Activated T-cell treated with anti-CD3 and anti-CD28 coated beads, Interleukin-2, amount 50 U/mL, for 72 hours (primary cell): ENCODE measurements around the gene FBXO38. TPM values are rescaled to one million over a fixed set of nuclear protein-coding genes. Genes with fewer than 3 reads are reported as not detected.

ENCODE experiments used
- ATAC-seq, 2 donors: fragments of 150-1000 bp; cut with Tn5 transposase; replicated peaks in 1 of 2; 2 replicates each; pipeline ENCODE4 v1.10.0; 2021; ENCODE audit warnings: moderate library complexity in 2 of 2, mild to moderate bottlenecking in 1 of 2
- DNase-seq, 2 donors: peaks; one replicate each; pipeline ENCODE4 v3.0.0; 2021 to 2022; ENCODE audit warnings: mixed read lengths in 1 of 2
- H3K27ac Mint-ChIP-seq: one replicate; pipeline ENCODE4 v1.8.0; 2022; ENCODE audit warnings: mild to moderate bottlenecking, moderate library complexity, mixed read lengths
- H3K27me3 Mint-ChIP-seq: one replicate; pipeline ENCODE4 v1.8.0; 2022; ENCODE audit warnings: low read depth, mixed read lengths
- H3K36me3 Mint-ChIP-seq, 2 donors: one replicate each; pipeline ENCODE4 v1.8.0; 2022; ENCODE audit warnings: mixed read lengths in 2 of 2, mild to moderate bottlenecking in 1 of 2; ENCODE audit not compliant: insufficient read depth in 2 of 2
- H3K4me1 Mint-ChIP-seq: one replicate; pipeline ENCODE4 v1.8.0; 2022; ENCODE audit warnings: low read depth, mixed read lengths
- H3K4me3 Mint-ChIP-seq, 2 donors: one replicate each; pipeline ENCODE4 v1.8.0; 2022; ENCODE audit warnings: mild to moderate bottlenecking in 2 of 2, mixed read lengths in 2 of 2, moderate library complexity in 2 of 2
- H3K9me3 Mint-ChIP-seq, 2 donors: one replicate each; pipeline ENCODE4 v1.8.0; 2022; ENCODE audit warnings: mixed read lengths in 2 of 2
- total RNA-seq, 2 donors: library from RNA; stranded (reverse); gene quantifications; one replicate each; pipeline ENCODE4 v1.2.3, GENCODE V29; 2022

The FBXO38 gene, protein sequence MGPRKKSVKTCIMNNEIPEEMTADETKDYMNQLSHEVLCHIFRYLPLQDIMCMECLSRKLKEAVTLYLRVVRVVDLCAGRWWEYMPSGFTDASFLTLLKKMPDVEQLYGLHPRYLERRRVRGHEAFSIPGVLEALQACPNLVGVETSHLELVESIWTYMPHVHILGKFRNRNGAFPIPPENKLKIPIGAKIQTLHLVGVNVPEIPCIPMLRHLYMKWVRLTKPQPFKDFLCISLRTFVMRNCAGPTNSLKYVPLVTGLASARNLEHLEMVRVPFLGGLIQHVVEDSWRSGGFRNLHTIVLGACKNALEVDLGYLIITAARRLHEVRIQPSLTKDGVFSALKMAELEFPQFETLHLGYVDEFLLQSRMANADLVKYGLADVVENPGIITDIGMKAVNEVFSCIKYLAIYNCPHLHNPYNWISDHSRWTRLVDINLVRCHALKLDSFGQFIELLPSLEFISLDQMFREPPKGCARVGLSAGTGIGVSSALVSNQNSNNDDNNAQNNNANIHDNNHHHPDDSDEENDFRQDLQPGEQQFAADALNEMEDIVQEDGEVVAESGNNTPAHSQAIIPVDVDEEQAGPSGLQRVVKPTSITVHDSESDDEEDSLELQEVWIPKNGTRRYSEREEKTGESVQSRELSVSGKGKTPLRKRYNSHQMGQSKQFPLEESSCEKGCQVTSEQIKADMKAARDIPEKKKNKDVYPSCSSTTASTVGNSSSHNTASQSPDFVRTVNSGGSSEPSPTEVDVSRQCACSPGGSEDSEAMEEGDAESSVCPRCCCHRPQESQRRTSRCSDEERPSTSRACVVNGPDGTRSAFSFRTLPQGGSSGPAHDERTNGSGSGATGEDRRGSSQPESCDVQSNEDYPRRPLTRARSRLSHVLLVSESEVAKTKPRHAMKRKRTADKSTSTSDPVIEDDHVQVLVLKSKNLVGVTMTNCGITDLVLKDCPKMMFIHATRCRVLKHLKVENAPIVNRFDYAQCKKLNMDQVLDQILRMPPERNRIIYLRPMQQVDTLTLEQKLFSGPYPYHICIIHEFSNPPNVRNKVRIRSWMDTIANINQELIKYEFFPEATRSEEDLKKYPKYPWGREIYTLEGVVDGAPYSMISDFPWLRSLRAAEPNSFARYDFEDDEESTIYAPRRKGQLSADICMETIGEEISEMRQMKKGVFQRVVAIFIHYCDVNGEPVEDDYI
- total RNA-seq, result 10 to 100 TPM; 62.8 to 68.5 TPM

DNA sequence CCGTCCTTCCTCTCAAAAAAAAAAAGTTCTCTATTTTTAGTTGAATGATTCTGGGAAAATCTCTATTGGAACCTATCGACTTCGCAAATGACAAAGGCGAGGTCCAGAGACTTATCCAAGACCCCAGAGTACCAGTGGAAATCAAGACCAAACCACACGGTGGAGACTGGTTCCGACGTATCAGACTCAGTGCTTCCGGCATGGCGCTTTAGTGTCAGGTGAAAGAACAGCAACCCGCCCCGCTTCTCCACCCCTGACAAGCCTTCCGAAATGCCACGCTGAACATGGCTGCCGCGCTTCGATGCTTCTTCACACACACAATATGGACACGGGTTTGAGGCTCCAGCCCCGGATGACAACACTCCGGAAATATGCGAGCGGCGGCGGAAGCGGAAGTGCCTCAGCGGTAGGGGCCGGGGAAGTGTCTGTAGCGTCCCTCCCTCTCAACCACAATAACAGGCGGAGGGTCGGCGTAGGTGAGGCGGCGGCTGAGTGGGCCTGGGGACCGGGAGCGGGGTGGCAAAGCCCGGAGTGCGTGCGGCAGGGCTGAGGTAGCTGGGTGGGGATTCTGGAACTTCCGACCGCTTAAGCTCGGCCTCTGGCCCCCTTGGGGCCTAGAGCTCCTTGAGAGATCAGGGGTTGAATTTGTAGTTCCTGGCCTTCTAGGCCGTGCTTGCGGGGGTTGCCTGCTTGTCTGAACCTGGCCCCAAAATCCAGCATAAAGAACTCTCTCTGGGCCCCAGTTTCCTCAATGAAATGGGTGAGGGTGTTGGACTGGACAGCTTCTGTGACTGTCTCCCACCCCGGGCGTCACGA, at the start of gene FBXO38:
Gene FBXO38, plus strand, starts transcription at position 395 of the 816 bp plus-strand sequence. CDS start 10,819 bp downstream, outside the sequence.
- Mint-ChIP-seq H3K9me3 (peaks cover 2% of the 10 kb centered on the region in 2 donors), H3K4me3 (peak within 1 kb of the TSS; percentile 97), H3K36me3 (peaks cover 10 to 13% of the 10 kb centered on the region in 2 donors), H3K27ac (peak within 1 kb of the TSS; percentile 99), H3K4me1 (peaks cover 61% of the 10 kb centered on the region), H3K27me3 (no peaks in the 10 kb centered on the region)
- DNase-seq (peak; percentile 94 to 97), ATAC-seq (peak; percentile 95 to 96)

DNA sequence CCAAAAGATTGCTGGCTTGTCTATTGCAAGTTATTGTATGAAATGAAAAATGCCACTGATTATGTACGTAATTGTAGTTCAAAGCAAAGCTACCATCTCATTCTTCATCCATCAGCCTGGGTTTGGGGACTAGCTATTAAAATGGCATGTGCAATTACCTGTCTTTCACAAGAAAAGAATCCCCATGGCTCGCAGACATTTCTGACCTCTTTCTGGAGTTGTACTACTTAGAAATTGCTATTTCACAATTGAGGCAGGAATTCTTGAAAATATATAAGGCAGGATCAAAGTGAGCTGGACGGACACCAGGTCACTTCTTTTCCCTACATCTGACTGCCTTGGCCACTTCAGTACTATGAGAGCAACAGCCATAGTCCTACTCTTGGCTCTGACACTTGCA, 48.5 kb upstream of the FBXO38 start, which contains the start of gene SPINK9:
Gene SPINK9, plus strand, starts transcription at position 301 of the 400 bp plus-strand sequence. Its CDS starts 55 bp downstream, at position 356.
- ATAC-seq, result no peak
- Mint-ChIP-seq H3K27ac (no peak within 1 kb of the TSS), H3K9me3 (peaks cover under 1 to 3% of the 10 kb centered on the region in 2 donors), H3K4me3 (no peak within 1 kb of the TSS), H3K4me1 (no peaks in the 10 kb centered on the region), H3K27me3 (no peaks in the 10 kb centered on the region), H3K36me3 (peaks cover under 1 to 4% of the 10 kb centered on the region in 2 donors)
- DNase-seq, result no peak

DNA sequence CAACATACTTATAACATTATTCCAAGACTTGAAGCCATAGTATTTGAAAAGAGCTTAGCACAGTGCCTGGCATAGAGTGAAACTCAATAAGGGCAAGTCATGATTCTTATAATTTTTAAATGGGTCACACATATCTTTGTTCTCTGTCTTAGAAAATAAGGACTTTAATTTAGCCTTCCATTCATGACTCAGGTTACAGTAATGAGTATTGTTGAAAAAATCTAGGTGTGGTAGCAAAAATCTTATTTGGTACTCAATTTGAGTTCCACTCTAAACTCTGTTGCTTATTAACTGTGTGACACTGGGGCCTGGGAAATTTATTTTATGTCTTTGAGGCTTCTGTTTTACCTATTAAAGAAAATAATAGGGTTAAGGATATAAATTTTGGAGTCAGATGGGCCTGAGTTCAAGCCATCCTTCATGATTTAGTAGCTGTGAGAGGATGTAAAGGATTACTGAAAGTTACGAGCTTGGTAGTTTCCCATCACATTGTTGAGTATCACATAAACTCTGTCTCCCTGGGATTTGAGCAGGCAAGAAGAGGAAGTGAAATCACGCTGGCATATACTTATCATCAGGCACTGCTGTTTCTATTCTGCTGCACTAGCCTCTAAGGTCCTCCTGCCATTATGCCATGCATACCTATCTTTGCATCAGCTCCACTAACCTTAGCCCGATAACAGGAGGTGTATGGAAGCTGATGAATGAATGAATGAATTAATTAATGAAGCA, 46.9 kb upstream of the FBXO38 start:
- Mint-ChIP-seq H3K27me3 (no peaks in the 10 kb centered on the region), H3K9me3 (no peaks in the 10 kb centered on the region), H3K4me1 (no peaks in the 10 kb centered on the region), H3K4me3 (no peak overlapping the region), H3K36me3 (no peaks in the 10 kb centered on the region), H3K27ac (no peak overlapping the region)
- ATAC-seq (no peak), DNase-seq (no peak)

DNA sequence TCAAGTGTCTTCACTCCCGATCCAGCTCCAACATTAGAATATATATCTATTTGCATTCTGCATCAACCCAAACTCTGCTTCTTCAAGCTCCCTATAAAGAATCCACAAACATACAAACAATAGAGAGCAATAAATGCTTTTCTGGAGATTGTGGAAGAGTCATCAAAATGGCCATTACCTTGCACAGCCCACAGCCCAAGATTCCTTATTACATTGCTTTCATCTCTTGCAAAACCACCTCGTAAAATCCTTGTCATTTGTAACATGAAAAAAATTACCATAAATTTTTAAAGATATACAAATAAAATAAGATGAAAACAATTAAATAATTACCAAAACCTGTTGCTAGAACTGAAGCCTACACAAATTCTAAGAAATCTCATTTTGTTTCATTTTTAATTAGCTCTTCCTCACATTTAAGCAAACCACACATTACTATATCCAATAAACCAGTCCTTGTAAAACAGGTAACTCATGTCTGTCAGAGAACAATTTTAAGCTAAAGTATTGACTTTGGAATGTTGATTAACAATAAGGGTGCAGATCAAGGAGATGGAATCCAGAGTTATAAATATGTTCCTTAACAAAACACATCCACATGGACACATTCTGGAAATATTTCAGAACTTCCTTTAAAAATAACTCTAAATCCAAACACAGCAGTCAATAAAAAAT, 41.2 kb upstream of the FBXO38 start:
- Mint-ChIP-seq H3K27ac (no peak overlapping the region), H3K4me3 (no peak overlapping the region), H3K9me3 (no peaks in the 10 kb centered on the region), H3K27me3 (no peaks in the 10 kb centered on the region), H3K4me1 (no peaks in the 10 kb centered on the region), H3K36me3 (no peaks in the 10 kb centered on the region)
- ATAC-seq (no peak), DNase-seq (no peak)

DNA sequence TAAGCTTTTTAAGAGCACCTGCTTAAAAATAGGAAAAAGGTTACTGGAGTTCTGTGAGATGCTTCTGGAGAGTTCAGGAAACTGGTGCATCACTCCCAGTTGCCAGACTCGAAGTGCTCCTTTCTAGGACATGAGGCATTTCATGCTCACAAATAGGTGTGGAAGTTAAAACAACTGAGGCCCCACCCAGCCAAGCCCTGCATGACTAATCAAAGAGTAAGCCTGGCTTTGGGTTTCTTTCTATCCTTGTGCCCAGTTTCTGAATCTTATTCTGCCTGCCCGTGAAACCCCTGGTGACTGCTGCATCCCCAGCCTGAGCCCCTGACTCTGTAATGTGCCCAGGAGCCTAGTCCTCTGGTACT, 40.7 kb upstream of the FBXO38 start:
- H3K4me3 Mint-ChIP-seq, result no peak overlapping the region

DNA sequence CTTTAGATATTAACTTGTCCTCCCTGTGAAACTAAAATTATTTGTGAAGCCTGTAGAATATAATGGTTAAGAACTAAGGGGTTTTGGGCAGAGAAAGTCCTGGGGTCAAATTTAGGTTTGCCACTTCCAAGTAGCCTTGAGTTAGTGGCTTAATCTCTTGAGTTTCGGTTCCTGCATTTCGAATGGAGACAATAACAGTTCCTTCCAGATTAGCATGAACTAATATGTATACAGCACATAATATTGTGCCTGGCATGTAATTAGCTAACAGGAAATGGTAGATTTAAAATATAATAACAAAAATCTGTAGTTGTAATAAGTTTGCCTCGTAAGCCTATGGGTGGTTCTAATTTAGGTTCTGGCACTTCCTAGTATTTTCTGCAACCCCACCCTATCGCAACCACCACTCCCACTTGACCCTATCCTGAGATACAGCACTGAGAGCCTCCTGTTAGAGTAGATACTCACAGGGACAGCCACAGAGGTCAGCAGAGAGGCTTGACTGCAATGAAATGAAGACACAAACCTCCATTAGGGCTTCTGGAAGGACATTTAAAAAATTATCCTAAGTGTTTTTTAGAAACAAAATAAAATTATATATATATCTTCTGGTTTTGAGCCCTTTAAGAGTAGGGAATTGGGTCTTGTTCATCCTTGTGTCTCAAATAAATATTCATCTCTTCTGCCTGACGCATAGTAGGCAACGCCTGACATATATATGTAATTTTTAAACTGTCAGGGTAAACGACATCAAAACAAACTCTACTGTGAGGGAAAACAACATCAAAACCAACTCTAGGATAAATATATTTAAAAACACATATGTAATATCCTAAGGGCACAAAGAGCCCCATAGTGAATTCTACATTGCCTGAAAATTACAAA, 39.9 kb upstream of the FBXO38 start:
- Mint-ChIP-seq H3K27ac (no peak overlapping the region), H3K4me3 (no peak overlapping the region), H3K9me3 (no peaks in the 10 kb centered on the region), H3K4me1 (no peaks in the 10 kb centered on the region), H3K27me3 (no peaks in the 10 kb centered on the region), H3K36me3 (no peaks in the 10 kb centered on the region)
- DNase-seq (no peak), ATAC-seq (no peak)

More for the DNA sequence above, 40.7 kb upstream of the FBXO38 start:
- Mint-ChIP-seq H3K4me1 (no peaks in the 10 kb centered on the region), H3K36me3 (no peaks in the 10 kb centered on the region), H3K27me3 (no peaks in the 10 kb centered on the region), H3K9me3 (no peaks in the 10 kb centered on the region), H3K27ac (no peak overlapping the region)
- ATAC-seq (no peak), DNase-seq (no peak)

DNA sequence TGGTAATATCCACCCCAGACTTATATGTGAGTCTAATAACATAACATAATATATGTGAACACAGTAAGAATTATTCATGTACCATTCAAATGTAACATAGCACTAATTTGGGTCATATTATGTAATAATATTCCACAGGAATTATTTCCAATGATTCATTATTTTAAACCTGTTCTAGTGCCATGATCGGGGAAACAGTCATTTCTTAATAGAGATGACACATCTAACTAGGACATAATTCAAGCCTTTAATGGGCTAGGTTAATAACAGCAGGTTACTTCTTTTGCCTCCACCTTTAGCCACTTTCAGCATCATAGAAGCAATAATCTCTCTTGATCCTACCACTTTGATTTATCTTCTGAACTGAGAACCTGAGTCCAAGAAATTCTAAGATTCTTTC, 36.1 kb upstream of the FBXO38 start:
- Mint-ChIP-seq H3K4me3 (no peak overlapping the region), H3K27me3 (no peaks in the 10 kb centered on the region), H3K4me1 (no peaks in the 10 kb centered on the region), H3K9me3 (peaks cover 0 to 2% of the 10 kb centered on the region in 2 donors), H3K36me3 (no peaks in the 10 kb centered on the region), H3K27ac (no peak overlapping the region)
- DNase-seq (no peak), ATAC-seq (no peak)

DNA sequence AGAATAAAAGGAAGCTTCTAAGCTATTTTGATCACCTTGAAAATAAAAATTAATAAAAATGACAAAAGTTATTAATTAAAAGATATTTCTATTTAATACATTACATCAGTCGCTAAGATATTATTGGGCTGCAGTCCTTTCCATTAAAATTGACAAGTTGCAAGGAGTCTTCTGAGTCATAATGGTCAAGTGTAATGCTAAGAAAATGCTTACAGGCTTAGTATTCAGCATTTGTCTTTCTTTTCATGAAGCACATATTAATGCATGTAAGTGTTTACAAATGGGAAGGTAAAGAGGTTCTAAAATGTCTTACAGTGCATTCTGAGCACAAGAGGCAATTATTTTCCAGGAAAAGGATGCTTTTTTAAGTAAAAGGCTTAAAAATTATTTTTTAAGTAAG, 31.1 kb upstream of the FBXO38 start:
- no peak overlapping the region for H3K4me3 Mint-ChIP-seq
- no peaks in the 10 kb centered on the region for H3K27me3 Mint-ChIP-seq
- no peaks in the 10 kb centered on the region for H3K36me3 Mint-ChIP-seq

DNA sequence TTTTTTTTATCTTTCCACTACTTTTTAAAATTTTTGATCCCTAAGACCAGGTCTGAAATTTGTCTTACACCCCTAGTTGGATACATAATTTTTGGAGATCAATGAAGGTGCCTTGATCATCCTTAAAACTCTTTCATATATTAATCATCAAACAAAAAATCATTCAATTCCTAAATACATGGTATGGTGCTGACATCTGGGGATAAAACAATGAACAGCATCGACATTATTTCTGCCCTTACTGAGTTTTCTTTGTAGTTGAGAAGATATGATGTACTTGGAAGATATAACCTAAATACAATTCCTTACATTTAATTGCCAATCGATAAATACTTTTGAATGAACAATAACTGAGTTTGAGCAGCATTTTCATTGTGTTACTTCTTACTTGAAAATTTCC, 30.1 kb upstream of the FBXO38 start:
- H3K27me3 Mint-ChIP-seq, result no peaks in the 10 kb centered on the region
- no peak for DNase-seq
- peaks cover 0 to 2% of the 10 kb centered on the region in 2 donors for H3K9me3 Mint-ChIP-seq
- ATAC-seq, result no peak
- no peak overlapping the region for H3K27ac Mint-ChIP-seq
- H3K36me3 Mint-ChIP-seq, result no peaks in the 10 kb centered on the region
- H3K4me3 Mint-ChIP-seq, result no peak overlapping the region
- H3K4me1 Mint-ChIP-seq, result no peaks in the 10 kb centered on the region

More for the DNA sequence above, 31.1 kb upstream of the FBXO38 start:
- DNase-seq (no peak), ATAC-seq (no peak)
- Mint-ChIP-seq H3K27ac (no peak overlapping the region), H3K4me1 (no peaks in the 10 kb centered on the region), H3K9me3 (peaks cover 0 to 2% of the 10 kb centered on the region in 2 donors)

DNA sequence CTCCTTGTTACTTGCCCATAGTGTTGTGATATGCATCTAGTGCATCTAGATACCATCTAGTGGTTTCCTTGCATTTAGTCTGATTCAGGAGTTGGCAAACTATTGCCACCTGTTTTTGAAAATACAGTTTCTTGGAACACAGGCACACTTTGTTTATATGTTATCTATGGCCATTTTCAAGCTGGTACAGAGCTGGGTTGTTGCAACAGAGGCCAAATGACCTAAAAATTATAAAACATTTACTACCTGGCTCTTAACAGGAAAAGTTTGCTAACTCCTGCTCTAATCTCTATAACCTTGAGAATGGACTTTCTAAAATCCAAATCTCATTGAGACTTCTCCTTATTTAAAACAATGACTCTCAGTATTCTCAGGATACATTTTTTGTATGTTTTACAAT, 19.4 kb upstream of the FBXO38 start:
- Mint-ChIP-seq H3K9me3 (peaks cover 0 to 2% of the 10 kb centered on the region in 2 donors), H3K36me3 (peaks cover 2 to 4% of the 10 kb centered on the region in 2 donors), H3K4me1 (no peaks in the 10 kb centered on the region), H3K27me3 (no peaks in the 10 kb centered on the region), H3K27ac (no peak overlapping the region), H3K4me3 (no peak overlapping the region)
- ATAC-seq, result no peak
- DNase-seq, result no peak

DNA sequence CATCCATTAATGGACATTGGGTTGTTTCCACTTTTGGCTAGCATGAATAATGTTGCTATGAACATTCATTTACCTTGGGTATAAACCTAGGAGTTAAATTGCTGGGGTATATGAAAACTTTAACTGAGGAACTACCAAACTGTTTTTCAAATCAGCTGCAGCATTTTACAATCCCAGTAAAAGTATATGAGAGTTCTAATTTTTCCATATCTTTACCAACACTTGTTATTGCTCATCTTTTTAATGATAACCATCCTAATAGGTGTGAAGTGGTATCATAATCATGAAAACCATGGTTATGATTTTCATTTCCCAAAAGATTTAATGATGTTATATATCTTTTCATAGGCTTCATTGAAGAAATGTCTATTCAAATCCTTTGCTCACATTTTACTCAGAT, 15.5 kb upstream of the FBXO38 start:
- Mint-ChIP-seq H3K4me3 (no peak overlapping the region), H3K4me1 (no peaks in the 10 kb centered on the region), H3K27me3 (no peaks in the 10 kb centered on the region), H3K36me3 (peaks cover 2 to 5% of the 10 kb centered on the region in 2 donors), H3K27ac (no peak overlapping the region), H3K9me3 (peaks cover 0 to 4% of the 10 kb centered on the region in 2 donors)
- DNase-seq, result no peak
- no peak for ATAC-seq
